ENCODE results near the gene CCDC157. TPM values are rescaled to one million over a fixed set of nuclear protein-coding genes. Genes with fewer than 3 reads are reported as not detected.

The CCDC157 gene
- total RNA-seq, 2 experiments from 2014 or later = 3.3 to 3.4 TPM

- intact Hi-C loops (cut with micrococcal nuclease; ENCODE audit: unreplicated experiment) = loop anchor here (1.0 to 10.0 kb wide), 5 partner anchors 33 to 1159 kb away; partner anchors contain the start of genes AP1B1, EWSR1, RHBDD3 and UQCR10
- Histone ChIP-seq H3K27ac (ENCODE audit: low read depth, low read length, poor library complexity, severe bottlenecking) (peak overlapping the region; percentile 75), H3K9me3 (ENCODE audit: low read length) (no peaks in the 10 kb centered on the region), H3K4me1 (ENCODE audit: insufficient read depth, low read length, poor library complexity, severe bottlenecking) (peaks cover 35% of the 10 kb centered on the region), H2AFZ (ENCODE audit: low read length) (peak overlapping the region; percentile 85), H3K4me3 (ENCODE audit: low read depth, low read length, poor library complexity, severe bottlenecking) (peak overlapping the region; percentile 93), H3K36me3 (ENCODE audit: insufficient read depth, low read length) (peaks cover 40% of the 10 kb centered on the region), H3K79me2 (ENCODE audit: insufficient read depth, low read depth, low read length) (peaks cover 45% of the 10 kb centered on the region; the same call in 1 of the 2 replicates), H4K20me1 (ENCODE audit: insufficient read depth, low read length) (no peaks in the 10 kb centered on the region), H3K9me2 (ENCODE audit: insufficient read depth, low read length) (no peaks in the 10 kb centered on the region), H3K4me2 (ENCODE audit: low read length) (peak overlapping the region; percentile 99)
- ChIA-PET POLR2A (interaction anchor here (0.6 to 5.5 kb wide), 13 partner anchors 11 to 184 kb away, joined by 3 to 48 read pairs (median 4); partner anchors contain the start of gene SEC14L2), CTCF (ENCODE audit: unreplicated experiment) (interaction anchor here (0.6 to 2.1 kb wide), 8 partner anchors 9 to 868 kb away, joined by 3 to 6 read pairs (median 5); partner anchors contain the start of gene PIK3IP1)
- BruUV-seq (replicated peaks) = no TSS peak
- DNase-seq (ENCODE audit: low spot score) = peak; percentile 100
- TF ChIP-seq CTCF (conservative IDR thresholded peaks at IDR 0.05; ENCODE audit: low read length) (no peak), EZH2phosphoT487 (IDR thresholded peaks at IDR 0.05; ENCODE audit: borderline replicate concordance, low read depth, low read length) (no peak)
These were observed 67.2 kb downstream of the CCDC157 start for GRCh38 chr22:30423959-30424533.

DNA sequence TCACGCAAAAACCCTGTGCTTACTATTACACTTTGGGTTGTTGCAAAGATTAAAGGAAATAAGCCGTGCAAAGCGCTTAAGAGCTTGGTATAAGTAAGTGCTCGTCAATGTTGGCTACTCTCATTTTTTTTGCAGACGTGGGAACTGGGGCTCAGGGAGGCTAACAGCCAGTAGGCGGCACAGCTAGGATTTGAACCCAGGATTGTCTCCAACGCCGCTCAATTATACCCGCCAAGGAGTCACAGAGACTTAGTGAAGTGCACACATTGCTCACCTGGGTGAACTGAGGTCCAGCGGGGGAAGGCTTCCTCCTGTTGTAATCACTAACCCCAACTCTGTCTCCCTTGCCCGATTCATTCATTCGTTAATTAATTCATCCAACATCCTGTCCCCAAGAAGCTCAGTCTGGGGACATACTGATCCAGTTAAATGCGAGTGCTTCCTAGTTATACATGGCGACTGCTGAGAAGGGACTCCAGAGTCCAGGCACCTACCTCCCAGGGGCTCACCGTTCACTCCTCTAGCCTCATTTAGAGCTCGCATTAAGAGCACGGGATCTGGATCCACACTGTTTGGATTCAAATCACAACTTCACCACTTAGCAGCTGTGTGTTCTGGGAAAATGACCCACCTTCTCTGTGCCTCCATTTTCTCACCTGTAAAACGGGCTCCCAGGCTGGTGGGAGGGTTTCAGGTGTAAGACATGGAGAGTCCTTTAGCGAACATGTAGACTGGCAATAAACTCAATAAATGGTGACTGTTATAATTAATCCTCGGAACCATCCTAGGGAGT lies 67.9 kb downstream of the CCDC157 start:
- Histone ChIP-seq H3K27ac (ENCODE audit: low read depth, low read length, poor library complexity, severe bottlenecking) (peak overlapping the region; percentile 75), H2AFZ (ENCODE audit: low read length) (peak overlapping the region; percentile 85), H3K9me2 (ENCODE audit: insufficient read depth, low read length) (no peaks in the 10 kb centered on the region), H3K4me2 (ENCODE audit: low read length) (peak overlapping the region; percentile 99), H3K9me3 (ENCODE audit: low read length) (no peaks in the 10 kb centered on the region), H4K20me1 (ENCODE audit: insufficient read depth, low read length) (no peaks in the 10 kb centered on the region), H3K4me1 (ENCODE audit: insufficient read depth, low read length, poor library complexity, severe bottlenecking) (peaks cover 35% of the 10 kb centered on the region), H3K4me3 (ENCODE audit: low read depth, low read length, poor library complexity, severe bottlenecking) (peak overlapping the region; percentile 93), H3K79me2 (ENCODE audit: insufficient read depth, low read depth, low read length) (peaks cover 45% of the 10 kb centered on the region; the same call in 1 of the 2 replicates), H3K36me3 (ENCODE audit: insufficient read depth, low read length) (peaks cover 46% of the 10 kb centered on the region)
- POLR2A ChIA-PET = interaction anchor here (0.6 to 5.5 kb wide), 13 partner anchors 11 to 193 kb away, joined by 3 to 48 read pairs (median 4); no protein-coding TSS in a partner anchor
- no TSS peak for BruUV-seq (replicated peaks)
- intact Hi-C loops (cut with micrococcal nuclease; ENCODE audit: unreplicated experiment) = loop anchor here (1.0 to 10.0 kb wide), 4 partner anchors 119 to 1160 kb away; partner anchors contain the start of genes AP1B1, EWSR1, RHBDD3 and UQCR10
- DNase-seq (ENCODE audit: low spot score) = peak; percentile 44
- CTCF ChIA-PET (ENCODE audit: unreplicated experiment) = interaction anchor here (0.6 to 2.1 kb wide), 7 partner anchors 8 to 867 kb away, joined by 3 to 6 read pairs (median 5); partner anchors contain the start of gene PIK3IP1
- TF ChIP-seq EZH2phosphoT487 (IDR thresholded peaks at IDR 0.05; ENCODE audit: borderline replicate concordance, low read depth, low read length) = no peak
- 0 out of 2 replicates have a peak, but pooled peaks have one; percentile 38 for TF ChIP-seq CTCF (conservative IDR thresholded peaks at IDR 0.05; ENCODE audit: low read length)

Measured in OCI-LY7 (cell line).